Erythroblast (primary cell): ENCODE data around the gene PTCD2.

Source experiments
- GATA1 ChIP-seq: IDR thresholded peaks from 2 replicates; pipeline ENCODE4 v1.6.1; 2011; ENCODE audit warnings: low read depth, mild to moderate bottlenecking, control low read depth, low read length, moderate library complexity
- POLR2A ChIP-seq: IDR thresholded peaks from 2 replicates; pipeline ENCODE4 v1.6.1; 2011; ENCODE audit warnings: mild to moderate bottlenecking, low read length

DNA sequence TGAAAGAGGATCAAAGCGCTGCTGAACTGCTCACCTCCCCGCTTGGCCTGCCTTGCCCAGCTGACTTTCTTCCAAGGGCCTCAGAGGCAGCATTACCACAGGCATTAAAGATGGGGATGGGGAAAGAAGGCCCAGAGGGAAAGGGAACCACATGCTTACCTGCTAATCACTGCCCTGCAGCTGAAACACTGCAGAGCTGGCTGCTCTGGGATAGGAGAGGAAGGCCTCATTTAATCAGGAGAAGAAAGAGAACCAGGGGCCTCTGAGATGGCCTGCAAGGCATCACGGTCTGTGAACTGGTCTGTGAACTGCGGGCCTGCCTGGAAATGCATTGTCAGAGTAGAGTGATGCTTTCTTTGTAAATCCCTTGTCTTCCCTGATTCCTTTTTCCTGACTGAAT lies 44.8 kb downstream of the PTCD2 start:
- TF ChIP-seq POLR2A, result no peak
- no peak for TF ChIP-seq GATA1
